ENCODE data around the gene CADPS. TPM values are rescaled to one million over a fixed set of nuclear protein-coding genes. Genes with fewer than 3 reads are reported as not detected.

CADPS gene
- total and polyA plus RNA-seq, 2 experiments from 2014 or later: 49.2 to 63.8 TPM

GRCh38 chr3:62823461-62824050, 51.7 kb downstream of the CADPS start:
- Histone ChIP-seq H3K36me3 (no peaks in the 10 kb centered on the region), H3K4me3 (no peak overlapping the region), H3K27ac (no peak overlapping the region), H3K27me3 (no peaks in the 10 kb centered on the region), H3K9me3 (ENCODE audit: low read depth) (no peaks in the 10 kb centered on the region), H3K4me1 (ENCODE audit: low read depth) (no peaks in the 10 kb centered on the region)
- DNase-seq (ENCODE audit: low read depth in 1 of 2, low spot score in 1 of 2): no peak
- no peak for TF ChIP-seq CTCF (IDR thresholded peaks at IDR 0.05; ENCODE audit: low read depth, low read length)

- no peaks in the 10 kb centered on the region for H3K27me3 ChIP-seq
- H3K9me3 ChIP-seq (ENCODE audit: low read depth): no peaks in the 10 kb centered on the region
- H3K4me1 ChIP-seq (ENCODE audit: low read depth): no peaks in the 10 kb centered on the region
- no peak overlapping the region for H3K27ac ChIP-seq
- TF ChIP-seq CTCF (IDR thresholded peaks at IDR 0.05; ENCODE audit: low read depth, low read length): no peak
- no peak overlapping the region for H3K4me3 ChIP-seq
- no peaks in the 10 kb centered on the region for H3K36me3 ChIP-seq
- DNase-seq (ENCODE audit: low read depth in 1 of 2, low spot score in 1 of 2): no peak
These were observed 52.3 kb downstream of the CADPS start for GRCh38 chr3:62822905-62823304.

GRCh38 chr3:62818347-62818746, 56.9 kb downstream of the CADPS start:
- no peak for TF ChIP-seq CTCF (IDR thresholded peaks at IDR 0.05; ENCODE audit: low read depth, low read length)
- H3K36me3 ChIP-seq: no peaks in the 10 kb centered on the region
- no peak overlapping the region for H3K4me3 ChIP-seq
- DNase-seq (ENCODE audit: low read depth in 1 of 2, low spot score in 1 of 2): no peak
- no peaks in the 10 kb centered on the region for H3K4me1 ChIP-seq (ENCODE audit: low read depth)
- H3K9me3 ChIP-seq (ENCODE audit: low read depth): no peaks in the 10 kb centered on the region
- H3K27ac ChIP-seq: no peak overlapping the region
- H3K27me3 ChIP-seq: no peaks in the 10 kb centered on the region

GRCh38 chr3:62817678-62818077, 57.5 kb downstream of the CADPS start:
- H3K9me3 ChIP-seq (ENCODE audit: low read depth): no peaks in the 10 kb centered on the region
- no peak for TF ChIP-seq CTCF (IDR thresholded peaks at IDR 0.05; ENCODE audit: low read depth, low read length)
- no peaks in the 10 kb centered on the region for H3K4me1 ChIP-seq (ENCODE audit: low read depth)
- H3K4me3 ChIP-seq: no peak overlapping the region
- H3K27me3 ChIP-seq: no peaks in the 10 kb centered on the region
- H3K36me3 ChIP-seq: no peaks in the 10 kb centered on the region
- no peak overlapping the region for H3K27ac ChIP-seq
- DNase-seq (ENCODE audit: low read depth in 1 of 2, low spot score in 1 of 2): no peak

GRCh38 chr3:62815981-62816380, 59.2 kb downstream of the CADPS start:
- Histone ChIP-seq H3K4me3 (no peak overlapping the region), H3K36me3 (no peaks in the 10 kb centered on the region), H3K4me1 (ENCODE audit: low read depth) (no peaks in the 10 kb centered on the region), H3K27me3 (no peaks in the 10 kb centered on the region), H3K9me3 (ENCODE audit: low read depth) (no peaks in the 10 kb centered on the region), H3K27ac (no peak overlapping the region)
- TF ChIP-seq CTCF (IDR thresholded peaks at IDR 0.05; ENCODE audit: low read depth, low read length): no peak
- no peak for DNase-seq (ENCODE audit: low read depth in 1 of 2, low spot score in 1 of 2)
